Measurements from ENCODE around the gene LTB4R.
A peak's percentile ranks its signal among the peaks of the same experiment; 100 is the strongest.

The LTB4R gene

DNA sequence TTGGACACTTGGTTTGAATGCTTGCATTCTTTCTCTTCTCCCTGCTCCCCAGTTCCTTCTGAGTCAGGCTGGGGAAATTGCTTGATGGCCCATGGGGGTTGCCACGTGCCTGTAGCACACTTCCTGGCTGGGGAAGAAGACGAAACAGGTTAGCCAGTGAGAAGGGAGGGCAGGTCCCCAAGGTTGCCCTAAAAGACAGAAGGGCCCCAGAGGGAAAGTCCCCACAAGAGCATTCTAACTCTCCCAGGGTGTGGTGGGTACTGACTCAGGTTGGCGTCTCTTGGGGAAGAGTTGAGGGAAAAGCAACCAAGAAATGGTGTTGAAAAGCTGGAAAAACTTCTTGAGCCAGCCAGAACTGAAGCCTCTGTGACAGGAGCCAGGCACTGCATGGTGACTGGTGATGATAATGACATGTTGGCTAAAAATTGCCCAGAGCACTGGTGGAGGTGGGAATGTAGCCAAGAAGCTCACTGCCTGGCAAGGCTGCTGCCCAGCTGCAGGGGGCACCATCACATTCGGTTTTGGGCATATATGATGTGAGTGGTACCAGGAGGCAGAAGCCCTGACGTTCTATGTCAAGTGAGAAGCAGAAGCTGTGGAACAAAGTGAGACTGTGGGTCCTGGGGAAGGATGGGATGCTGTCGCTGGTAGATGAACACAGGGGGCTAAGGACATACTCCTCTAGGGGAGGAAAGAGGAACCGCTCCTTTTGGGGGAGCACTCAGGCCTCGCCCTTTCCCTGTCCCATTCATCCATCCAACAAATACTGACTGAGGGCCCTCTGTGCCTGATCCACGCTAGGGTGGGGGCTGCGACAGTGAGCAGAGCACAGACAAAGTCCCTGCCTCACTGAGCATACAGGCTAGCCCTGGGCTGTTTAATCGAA lies 31.8 kb upstream of the LTB4R start:
- DNase-seq (ENCODE audit: low read depth), result no peak

DNA sequence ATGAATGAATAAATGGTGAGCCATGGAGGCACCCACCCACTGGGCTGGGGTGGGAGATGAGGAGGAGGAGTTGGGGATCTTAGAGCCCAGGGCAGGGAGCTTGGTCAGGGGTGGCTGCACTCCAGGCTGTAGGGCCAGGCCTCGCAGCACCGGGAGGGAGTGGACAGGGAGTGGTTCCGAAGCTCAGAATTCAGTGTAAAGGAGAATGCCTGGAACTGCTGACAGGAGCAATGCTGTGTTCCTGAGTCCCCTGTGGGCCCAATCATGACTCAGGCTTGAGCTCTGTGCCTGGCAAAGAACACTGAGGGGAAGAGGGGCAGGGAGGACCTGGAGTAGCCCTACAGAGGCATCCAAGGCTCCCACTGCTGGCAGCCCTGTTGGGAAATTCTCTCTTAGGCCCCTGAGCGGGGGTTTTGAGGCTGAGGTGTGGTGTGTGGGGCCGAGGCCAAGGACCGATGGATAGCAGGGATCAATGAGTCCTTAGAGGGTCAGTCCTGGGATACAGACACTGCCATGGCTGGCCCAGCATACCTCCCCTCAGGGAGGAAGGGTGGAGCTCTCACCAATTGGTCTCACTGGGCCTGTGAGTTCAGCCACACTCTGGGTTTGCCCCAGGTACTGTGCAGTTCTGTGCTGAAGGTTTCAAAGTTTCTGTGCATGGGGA lies 30.4 kb upstream of the LTB4R start:
- no peak for DNase-seq (ENCODE audit: low read depth)

GRCh38 chr14:24281636-24282035 lies 29.7 kb upstream of the LTB4R start:
- no peak for DNase-seq (ENCODE audit: low read depth)

- DNase-seq (ENCODE audit: low read depth), result no peak
These were observed 28.6 kb upstream of the LTB4R start for GRCh38 chr14:24282736-24283135.

DNA sequence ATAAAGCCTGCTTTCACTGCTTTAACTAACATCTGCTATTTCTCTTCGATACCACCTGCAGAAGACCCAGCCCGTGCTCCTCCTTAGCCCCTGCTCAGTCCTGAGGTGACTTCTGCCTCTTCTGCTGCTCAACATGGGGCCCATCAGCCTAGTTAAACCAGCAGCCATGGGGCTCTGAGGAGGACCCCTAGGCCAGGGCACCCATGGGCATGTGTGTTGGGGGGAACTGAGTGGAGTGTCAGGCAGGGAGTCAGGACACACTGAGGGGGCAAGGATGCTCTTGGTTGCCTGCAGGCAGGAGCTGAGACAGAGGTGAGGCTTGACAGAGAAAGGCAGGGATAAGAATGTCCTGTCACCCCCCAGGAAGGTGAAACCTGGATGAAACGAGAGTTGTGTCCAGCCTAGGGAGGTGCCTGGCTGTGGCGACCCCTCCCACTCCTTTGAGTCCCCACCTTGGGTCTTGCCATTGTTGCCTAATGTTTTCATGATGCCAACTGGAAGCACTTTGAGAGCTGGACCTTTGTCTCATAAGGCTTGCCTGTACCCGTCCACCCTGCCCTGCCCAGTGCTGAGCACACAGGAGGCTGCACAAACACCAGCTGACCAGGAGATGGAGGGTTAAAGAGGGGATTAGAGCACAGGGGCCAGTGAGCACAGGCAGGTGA lies 27.4 kb upstream of the LTB4R start:
- DNase-seq (ENCODE audit: low read depth), result no peak

DNA sequence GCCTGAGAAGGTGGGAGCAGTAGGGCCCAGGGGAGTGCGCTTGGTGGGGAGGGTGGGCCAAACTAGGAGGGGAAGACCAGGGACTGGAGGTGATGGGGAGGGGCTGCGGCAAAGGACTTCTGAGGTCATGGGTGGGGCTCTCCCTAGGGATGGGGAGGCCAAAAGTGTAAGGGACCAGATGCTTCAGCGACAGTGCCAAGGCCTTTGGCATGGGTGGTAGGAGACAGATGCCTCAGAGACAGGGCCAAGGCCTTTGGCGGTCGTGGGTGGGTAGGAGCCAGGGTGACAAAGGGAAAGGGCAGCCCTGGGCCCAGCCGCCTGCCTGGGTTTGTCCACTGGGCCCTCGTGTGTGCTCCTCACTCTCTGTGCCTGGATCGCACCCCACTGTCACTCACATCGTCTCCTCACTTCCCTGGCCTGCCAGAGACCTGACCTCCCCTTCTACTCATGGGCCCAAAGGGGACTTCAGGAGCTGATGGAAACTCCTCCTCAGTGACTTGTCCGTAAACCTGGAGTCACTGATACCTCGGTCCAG lies 26.7 kb upstream of the LTB4R start:
- DNase-seq (ENCODE audit: low read depth), result no peak

DNA sequence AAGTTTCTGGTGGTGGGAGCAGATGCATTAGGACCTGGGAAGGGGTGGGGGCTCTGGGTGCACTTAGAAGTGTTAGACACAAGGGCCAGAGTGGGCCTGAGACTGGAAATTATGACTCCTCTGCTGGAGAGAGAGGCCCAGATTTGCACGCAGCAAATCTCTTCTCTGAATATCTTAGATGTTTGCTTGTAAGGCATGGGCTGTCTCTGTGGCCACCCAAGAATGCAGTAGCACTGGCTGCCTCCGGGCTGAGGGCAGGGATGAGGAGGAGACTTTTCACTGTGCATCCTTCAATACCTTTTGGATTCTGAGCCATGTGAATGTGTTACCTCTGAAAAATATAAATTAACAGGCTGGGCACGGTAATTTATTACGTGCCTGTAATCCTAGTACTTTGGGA lies 26.0 kb upstream of the LTB4R start:
- DNase-seq (ENCODE audit: low read depth), result no peak

- no peak for DNase-seq (ENCODE audit: low read depth)
These were observed 24.3 kb upstream of the LTB4R start for GRCh38 chr14:24286996-24287395.

DNA sequence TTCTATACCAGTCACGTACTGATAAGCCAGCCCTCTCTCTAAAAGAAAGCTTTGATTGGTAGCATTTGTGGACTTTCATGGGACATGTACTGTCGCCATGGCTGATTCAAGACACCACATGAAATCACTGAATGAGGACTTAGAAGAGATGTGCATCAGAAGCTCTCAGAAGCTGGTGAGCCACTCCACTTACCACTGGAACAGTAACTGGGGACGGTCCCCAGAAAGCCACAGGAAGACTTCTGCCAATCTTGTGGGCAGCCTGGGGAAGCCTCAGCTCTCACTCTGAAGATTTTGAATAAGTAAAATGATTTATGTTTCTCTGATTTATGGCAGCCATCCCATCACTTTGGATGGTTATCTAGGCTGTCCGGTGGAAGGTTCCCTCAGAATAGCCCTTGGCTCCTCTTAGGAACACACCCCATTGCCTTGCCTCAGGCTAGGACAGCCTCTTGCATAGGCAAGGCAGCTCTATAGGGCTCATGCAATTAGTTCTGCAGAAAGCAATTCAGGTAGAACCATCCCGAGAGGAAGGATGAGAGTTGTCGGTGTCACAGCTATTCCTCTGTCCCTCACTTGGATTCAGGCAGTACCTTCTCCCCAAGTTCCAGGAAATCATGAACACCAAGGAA lies 21.5 kb upstream of the LTB4R start:
- DNase-seq (ENCODE audit: low read depth), result no peak

DNA sequence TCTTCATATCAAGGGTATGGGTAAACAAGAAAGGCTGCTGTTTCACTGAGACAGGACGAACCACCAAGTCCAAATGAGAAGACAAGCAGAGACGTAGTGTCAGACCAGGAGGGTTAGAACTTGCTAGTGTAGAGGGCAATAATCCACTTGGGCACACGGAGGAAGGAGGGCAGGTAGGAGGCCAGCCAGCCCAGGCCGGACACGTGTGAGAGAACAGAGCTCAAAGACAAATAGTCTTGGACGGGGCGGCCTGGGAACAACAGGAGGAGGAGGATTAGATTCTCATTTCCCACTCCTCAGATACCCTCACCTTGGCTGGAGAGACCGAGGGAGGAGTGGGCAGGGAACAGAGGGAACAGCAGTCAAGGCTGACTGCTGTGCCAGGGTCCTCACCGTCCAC lies 20.6 kb upstream of the LTB4R start:
- DNase-seq (ENCODE audit: low read depth), result no peak

GRCh38 chr14:24291446-24292117 lies 19.7 kb upstream of the LTB4R start:
- DNase-seq (ENCODE audit: low read depth), result no peak

- DNase-seq (ENCODE audit: low read depth), result no peak
These were observed 19.0 kb upstream of the LTB4R start for GRCh38 chr14:24292118-24292807.

DNA sequence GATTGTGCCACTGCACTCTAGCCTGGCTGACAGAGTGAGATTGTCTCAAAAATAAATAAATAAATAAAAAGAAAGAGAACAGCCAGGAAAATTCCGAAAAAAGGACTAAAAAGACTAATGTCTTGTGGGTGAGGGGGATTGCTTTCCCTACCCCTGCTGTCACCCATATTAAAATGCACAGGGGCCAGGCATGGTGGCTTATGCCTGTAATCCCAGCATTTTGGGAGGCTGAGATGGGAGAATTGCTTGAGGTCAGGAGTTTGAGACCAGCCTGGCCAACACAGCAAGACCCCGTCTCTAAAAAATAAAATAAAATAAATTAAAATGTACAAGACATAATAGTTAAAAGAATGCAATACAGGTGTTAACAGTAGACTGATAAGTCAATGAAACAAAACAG lies 17.8 kb upstream of the LTB4R start:
- no peak for DNase-seq (ENCODE audit: low read depth)

GRCh38 chr14:24296341-24297157 lies 14.8 kb upstream of the LTB4R start:
- DNase-seq (ENCODE audit: low read depth), result peak; percentile 81

- DNase-seq (ENCODE audit: low read depth), result no peak
These were observed 13.9 kb upstream of the LTB4R start for GRCh38 chr14:24297190-24297964.

DNA sequence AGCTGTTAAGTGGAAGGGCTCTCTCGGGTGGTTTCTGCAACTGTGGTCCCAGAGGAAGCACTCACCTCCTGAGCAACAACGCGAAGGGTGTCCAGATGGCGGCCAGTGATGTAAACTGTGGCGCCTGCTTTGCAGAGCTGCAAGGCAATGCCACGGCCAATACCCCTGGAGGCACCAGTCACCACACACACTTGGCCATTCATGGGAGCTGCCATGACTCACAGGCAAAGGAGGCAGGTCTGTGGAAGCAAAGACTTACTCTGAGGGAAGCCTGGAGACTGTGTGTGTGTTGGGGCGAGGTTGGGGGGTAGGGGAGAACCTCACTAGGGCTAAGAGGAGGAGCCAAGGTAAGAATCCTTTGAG lies 12.4 kb upstream of the LTB4R start:
- DNase-seq (ENCODE audit: low read depth), result peak; percentile 69

DNA sequence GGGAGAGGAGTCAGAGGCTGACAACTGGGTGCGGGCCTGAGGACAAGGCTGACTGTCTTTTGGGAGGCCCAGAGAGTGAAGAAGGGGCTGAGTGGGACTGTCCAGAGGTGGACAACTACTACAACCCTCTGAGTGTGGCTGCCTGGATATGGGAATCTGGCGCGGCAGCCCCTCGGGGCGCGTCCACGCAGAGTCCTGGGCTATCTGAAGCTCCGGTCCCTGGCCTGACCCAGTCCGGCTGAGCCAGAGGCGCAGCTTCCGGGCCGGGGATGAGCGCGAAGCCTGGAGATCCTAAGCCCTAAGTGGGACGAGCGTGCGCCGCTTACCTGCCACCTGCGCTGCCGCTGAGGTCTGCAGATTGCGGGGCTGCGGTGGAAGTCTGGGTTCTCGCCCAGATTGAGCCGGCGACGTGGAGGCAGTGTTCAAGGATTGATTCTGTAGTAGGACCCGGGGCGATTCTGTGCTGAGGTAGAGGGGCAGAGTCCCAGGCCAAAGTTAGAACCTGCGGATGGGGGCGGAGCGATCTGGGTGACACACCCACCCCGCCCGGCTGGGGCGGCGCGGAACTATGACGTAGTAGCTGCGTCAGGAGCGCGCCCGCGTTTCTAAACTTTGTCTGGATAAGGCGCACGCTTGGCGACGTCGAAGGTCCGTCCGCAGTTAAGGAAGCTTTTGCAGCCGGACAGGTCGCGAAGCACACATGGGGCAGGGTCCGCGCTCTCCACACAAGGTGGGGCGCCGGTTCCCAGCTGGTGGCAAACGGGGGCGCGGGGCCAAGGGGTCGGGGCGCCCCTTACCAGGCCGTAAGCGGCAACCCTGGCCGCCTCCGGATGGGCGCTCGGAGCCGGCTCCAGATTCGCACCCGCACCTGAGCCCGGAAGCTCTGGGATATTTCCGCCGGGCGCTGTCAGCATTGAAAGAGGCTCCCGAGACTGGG lies 11.8 kb upstream of the LTB4R start, which contains the start of the genes DHRS1 and NOP9:
DHRS1 (minus strand) TSS at position 526 of the 937 bp plus-strand sequence. CDS start 674 bp downstream, outside the sequence.
NOP9 (plus strand) TSS at position 596 of the 937 bp plus-strand sequence; CDS start at position 701, 105 bp downstream.
- peak; percentile 80 for DNase-seq (ENCODE audit: low read depth)
